ENCODE measurements around the gene OR52B6.
"Not testable (repeated sequence)": the region's sequence is repeated elsewhere in the genome, so short reads cannot be mapped to it uniquely, and the experiment has no call there.

The OR52B6 gene, protein sequence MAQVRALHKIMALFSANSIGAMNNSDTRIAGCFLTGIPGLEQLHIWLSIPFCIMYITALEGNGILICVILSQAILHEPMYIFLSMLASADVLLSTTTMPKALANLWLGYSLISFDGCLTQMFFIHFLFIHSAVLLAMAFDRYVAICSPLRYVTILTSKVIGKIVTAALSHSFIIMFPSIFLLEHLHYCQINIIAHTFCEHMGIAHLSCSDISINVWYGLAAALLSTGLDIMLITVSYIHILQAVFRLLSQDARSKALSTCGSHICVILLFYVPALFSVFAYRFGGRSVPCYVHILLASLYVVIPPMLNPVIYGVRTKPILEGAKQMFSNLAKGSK

GRCh38 chr11:5580577-5580976, at the start of gene OR52B6:
TSS of gene OR52B6 (plus strand) at chr11:5580877. CDS start at chr11:5580877, 0 bp downstream.
- DNase-seq = no peak

GRCh38 chr11:5531053-5531831, 49.4 kb upstream of the OR52B6 start:
- DNase-seq = no peak

DNA sequence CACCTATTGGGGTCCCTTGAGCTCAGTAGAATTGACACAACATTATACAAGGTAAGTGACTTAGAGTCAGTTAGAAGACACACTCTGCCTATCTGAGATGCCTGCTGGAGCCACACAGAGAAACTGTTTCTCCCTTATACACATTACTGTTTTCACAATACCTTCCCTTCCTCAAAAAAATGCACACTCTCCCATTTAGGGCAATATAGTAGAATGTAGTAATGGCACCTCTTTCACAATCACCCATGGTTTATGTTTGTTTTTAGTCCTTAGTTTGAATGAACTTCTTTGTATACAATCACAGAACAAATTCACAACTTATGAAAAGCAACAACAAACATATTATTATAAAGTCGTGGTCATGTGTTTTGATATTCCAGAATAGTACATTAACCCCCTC, 46.6 kb upstream of the OR52B6 start:
- DNase-seq = no peak

DNA sequence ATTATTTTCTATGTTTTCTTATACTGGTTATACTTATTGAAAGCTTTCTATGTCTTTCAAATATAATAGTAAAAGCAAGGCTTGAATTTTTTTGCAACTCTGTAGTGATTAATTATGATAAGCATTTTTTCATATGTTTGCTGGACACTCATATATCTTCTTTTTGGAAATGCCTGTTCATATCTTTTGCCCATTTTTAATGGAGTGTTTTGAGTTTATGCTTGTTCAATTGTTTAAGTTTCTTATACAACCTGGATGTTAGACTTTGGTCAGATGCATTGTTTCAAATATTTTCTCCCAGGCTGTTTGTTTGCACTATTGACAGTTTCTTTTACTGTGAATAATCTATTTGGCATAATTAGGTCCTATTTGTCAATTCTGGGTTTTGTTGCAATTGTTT, 44.2 kb upstream of the OR52B6 start:
- no peak for DNase-seq

- no peak for DNase-seq
Observed at GRCh38 chr11:5541427-5541826, 39.2 kb upstream of the OR52B6 start.

DNA sequence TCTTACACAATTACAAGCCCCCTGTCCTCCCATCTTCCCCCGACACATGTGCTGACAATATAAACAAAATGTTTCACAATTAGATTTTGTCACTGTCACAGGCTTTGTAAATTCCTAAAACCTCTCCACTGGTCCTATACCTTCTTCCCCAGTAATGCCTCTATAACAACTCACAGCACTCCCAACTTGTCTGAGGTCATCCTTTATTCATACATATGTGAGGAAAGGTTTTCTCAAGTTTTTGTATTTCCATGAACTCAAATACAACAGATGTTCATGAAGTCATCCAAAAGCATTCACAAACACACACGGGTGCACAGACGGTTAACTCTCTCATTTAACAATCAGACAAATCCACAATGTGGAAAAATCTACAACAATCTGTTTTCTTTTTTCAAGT, 34.2 kb upstream of the OR52B6 start:
- DNase-seq = no peak

- no peak for DNase-seq
Observed at GRCh38 chr11:5547982-5548381, 32.7 kb upstream of the OR52B6 start.

- no peak for DNase-seq
Observed at GRCh38 chr11:5548440-5548839, 32.2 kb upstream of the OR52B6 start, which contains the start of gene OR52H1. TSS of gene OR52H1 (minus strand) at chr11:5548540. CDS start at chr11:5545505, 3,035 bp downstream.

- DNase-seq = no peak
Observed at GRCh38 chr11:5550440-5551095, 30.1 kb upstream of the OR52B6 start.

GRCh38 chr11:5553343-5553742, 27.3 kb upstream of the OR52B6 start:
- DNase-seq = no peak

DNA sequence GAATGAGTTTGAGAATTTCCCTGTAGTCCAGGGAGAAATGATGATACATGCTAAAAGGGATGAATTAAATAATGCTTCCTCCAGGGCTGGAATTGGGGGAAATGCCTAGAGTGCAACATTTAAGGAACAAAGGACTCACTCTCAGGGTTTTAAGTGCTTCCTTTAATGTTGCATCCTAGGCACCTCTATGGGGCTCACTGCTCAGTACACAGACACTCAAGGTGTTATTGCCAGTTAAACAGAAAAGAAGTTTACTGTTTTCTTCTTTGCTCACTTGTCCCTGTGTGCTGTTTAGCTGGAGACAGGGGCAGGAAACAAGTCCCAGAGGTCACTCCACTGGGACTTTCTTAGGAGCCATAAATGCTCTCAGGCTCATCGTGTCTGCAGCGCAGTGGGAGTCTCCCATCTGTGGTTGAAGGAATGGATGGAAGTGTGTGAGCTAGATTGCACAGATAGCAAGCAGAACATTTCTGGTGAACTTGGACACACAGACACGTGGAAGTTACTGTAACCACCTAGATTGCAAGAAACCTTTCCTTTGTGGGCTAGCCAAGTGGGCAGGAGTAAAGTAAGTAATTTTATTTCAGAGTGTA, 24.0 kb upstream of the OR52B6 start:
- no peak for DNase-seq

DNA sequence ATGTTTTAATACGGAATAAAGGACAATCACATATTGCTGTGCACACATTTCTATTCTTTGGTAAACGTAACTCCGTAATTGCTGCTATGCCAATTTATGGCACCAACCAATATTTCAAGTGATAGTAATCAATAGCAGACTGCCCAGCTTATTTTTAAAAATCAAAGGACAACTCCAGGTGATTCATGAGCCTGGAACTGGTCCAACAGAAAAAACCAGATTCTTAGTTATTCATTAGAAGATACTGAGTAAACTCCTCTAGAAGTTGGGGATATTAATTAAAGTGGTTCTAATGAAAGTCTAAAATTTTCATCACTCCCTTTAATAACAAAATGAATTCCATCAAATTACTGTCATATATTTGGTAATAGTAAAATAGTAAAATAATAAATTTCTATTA, 22.9 kb upstream of the OR52B6 start:
- DNase-seq = no peak

GRCh38 chr11:5564259-5565019, 16.2 kb upstream of the OR52B6 start:
- DNase-seq = no peak

DNA sequence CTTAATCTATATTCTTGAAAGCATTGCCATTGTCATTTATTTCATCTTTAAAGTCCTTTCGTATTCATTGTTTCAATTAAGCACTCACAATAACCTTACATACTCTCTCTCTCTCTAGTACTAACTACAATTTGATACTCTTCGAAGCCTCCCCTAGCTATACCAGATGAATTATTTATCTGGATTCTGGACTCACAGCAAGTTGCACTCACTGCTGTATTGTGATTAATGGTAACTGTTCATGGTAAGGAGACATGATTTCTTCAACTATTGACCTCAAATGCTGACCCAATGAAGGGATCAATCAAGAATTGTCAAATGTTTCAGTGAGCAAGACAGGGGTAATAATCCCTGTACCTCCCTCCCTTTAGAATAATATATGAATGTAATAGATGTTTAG, 6.0 kb upstream of the OR52B6 start:
- DNase-seq = no peak

DNA sequence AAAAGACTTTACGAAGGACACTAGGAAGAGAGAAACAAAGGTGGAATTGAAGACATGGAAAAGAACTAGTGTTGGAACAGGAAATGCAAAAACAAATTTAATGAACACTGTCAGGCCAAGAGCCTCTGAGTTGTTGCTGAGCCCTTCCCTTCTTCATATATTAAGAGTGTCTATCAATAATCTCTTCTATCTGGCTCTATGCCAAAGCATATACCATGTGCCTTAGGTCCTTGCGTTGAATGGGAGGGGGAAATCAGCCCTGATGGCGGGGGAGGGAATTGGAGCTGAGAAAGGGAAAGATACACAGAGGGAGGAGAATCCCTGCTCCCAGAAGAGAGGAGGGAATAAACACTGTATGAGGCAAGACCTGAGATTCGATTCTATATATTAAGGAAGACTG, 5.5 kb upstream of the OR52B6 start:
- DNase-seq = no peak

DNA sequence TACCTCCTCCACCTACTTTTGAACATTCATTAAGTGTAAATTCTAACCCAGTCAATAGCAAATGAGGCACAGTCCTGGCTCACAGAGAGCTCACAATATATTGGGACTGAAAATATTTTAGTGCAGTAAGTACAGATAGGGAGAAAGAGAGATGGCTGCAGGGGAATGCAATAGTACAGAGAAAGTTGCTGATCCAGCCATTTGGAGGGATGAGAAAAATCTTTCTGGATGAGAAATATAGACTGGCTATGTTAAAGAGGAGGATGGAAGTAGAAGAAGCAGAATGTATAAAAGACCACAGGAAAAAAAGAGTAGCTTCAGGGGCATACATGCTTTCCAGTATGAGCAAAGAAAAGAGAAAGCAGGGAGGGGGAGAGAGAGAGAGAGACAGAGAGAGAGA, 3.6 kb upstream of the OR52B6 start:
- no peak for DNase-seq

- DNase-seq = no peak
Observed at GRCh38 chr11:5581014-5581413, 337 bp downstream of the OR52B6 start.

DNA sequence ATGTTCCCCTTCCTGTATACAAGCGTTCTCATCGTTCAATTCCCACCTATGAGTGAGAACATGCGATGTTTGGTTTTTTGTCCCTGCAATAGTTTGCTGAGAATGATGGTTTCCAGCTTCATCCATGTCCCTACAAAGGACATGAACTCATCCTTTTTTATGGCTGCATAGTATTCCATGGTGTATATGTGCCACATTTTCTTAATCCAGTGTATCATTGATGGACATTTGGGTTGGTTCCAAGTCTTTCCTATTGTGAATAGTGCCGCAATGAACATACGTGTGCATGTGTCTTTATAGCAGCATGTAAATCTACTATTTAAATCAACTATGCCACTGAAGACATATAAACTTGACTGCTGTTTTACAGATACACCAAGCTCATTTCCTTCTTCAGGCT, 3.8 kb downstream of the OR52B6 start:
- DNase-seq = not testable (repeated sequence)

DNA sequence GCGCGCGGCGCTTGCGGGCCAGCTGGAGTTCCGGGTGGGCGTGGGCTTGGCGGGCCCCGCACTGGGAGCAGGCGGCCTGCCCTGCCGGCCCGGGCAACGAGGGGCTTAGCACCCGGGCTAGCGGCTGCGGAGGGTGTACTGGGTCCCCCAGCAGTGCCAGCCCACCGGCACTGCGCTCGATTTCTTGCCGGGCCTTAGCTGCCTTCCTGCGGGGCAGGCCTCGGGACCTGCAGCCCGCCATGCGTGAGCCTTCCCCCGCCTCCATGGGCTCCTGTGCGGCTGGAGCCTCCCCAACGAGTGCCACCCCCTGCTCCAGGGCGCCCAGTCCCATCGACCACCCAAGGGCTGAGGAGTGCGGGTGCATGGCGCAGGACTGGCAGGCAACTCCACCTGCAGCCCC, 9.2 kb downstream of the OR52B6 start:
- not testable (repeated sequence) for DNase-seq

DNA sequence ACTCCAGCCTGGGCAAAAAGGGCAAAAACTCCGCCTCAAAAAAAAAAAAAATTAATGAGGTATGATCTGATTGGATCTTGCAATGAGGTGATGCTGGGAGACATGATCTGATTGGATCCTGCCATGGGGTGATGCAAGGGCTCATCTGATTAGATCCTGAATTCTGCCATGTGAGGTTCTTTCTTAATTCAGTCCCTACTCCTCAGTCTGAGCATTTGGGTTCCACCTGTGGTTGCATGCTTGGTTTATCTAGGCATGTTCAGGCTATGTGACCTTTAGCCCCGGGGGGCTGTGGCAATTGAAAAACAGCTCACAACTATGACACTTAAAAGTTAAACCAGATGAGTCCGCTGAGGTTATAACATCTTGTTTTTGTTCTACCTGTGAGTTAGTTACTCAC, 10.9 kb downstream of the OR52B6 start:
- no peak for DNase-seq

DNA sequence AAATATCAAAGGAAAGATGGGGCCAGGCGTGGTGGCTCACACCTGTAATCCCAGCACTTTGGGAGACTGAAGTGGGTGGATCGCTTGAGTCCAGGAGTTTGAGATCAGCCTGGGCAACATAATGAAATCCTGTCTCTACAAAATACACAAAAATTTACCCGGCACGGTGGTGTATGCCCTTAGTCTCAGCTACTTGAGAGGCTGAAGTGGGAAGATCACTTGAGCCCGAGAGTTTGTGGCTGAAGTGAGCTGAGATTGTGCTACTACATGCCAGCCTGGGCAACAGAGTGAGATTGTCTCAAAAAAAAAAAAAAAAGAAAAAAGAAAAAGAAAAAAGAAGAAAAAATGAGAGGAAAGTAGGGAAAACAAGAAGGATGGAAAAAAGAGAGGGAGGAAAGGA, 11.9 kb downstream of the OR52B6 start:
- no peak for DNase-seq

GRCh38 chr11:5593146-5593545, 12.5 kb downstream of the OR52B6 start:
- DNase-seq = no peak
